PC-9 (cell line): Measurements from ENCODE around the gene JARID2. TPM values are rescaled to one million over a fixed set of nuclear protein-coding genes. Genes with fewer than 3 reads are reported as not detected.

Source experiments
- BruUV-seq: library from RNA; stranded (reverse); fragments of 400-500 nt; replicated peaks from 2 replicates; lab custom pipeline; 2021; lab: Mats Ljungman, UMichigan
- CTCF ChIA-PET: fragments of 300-600 bp; sonication (Branson Sonifier 250); formaldehyde crosslinking; loops from one replicate; lab custom pipeline; 2022; ENCODE audit warnings: antibody characterized with exemption; lab: Charles Lee
- POLR2A ChIA-PET: fragments of 300-600 bp; sonication (Branson Sonifier 250); formaldehyde crosslinking; loops from one replicate; lab custom pipeline; 2022; ENCODE audit warnings: antibody characterized with exemption; ENCODE audit not compliant: unreplicated experiment; lab: Charles Lee
- DNase-seq, 2 experiments: peaks; one replicate each; pipeline versions ENCODE4 v3.0.0 to v3.0.0-alpha.2; 2015 to 2022; ENCODE audit warnings: mixed read lengths in 1 of 2
- H2AFZ ChIP-seq: fragments of 200-600 bp; sonication (generic); 2 replicates; pipeline ENCODE4 v1.8.1; 2017; ENCODE audit warnings: antibody characterized with exemption
- H3F3A ChIP-seq: fragments of 200-600 bp; sonication (generic); 2 replicates; pipeline ENCODE4 v1.8.1; 2017; ENCODE audit warnings: antibody characterized with exemption, mild to moderate bottlenecking, low read depth; ENCODE audit not compliant: insufficient read depth
- H3K27ac ChIP-seq: fragments of 200-600 bp; sonication (generic); 2 replicates; pipeline ENCODE4 v1.6.1; 2016; ENCODE audit warnings: mixed run types
- H3K27me3 ChIP-seq: fragments of 200-600 bp; sonication (generic); 2 replicates; pipeline ENCODE4 v1.6.1; 2016; ENCODE audit warnings: low read depth, mixed run types; ENCODE audit not compliant: insufficient read depth
- H3K36me3 ChIP-seq: fragments of 200-600 bp; sonication (generic); 2 replicates; pipeline ENCODE4 v1.6.1; 2016; ENCODE audit warnings: low read depth, mixed run types
- H3K4me1 ChIP-seq: fragments of 200-600 bp; sonication (generic); replicated peaks from 2 replicates; pipeline ENCODE4 v1.6.1; 2016; ENCODE audit warnings: mixed run types; ENCODE audit not compliant: insufficient read depth
- H3K4me2 ChIP-seq: fragments of 200-600 bp; sonication (generic); 2 replicates; pipeline ENCODE4 v1.6.1; 2017; ENCODE audit warnings: mixed run types
- H3K4me3 ChIP-seq: fragments of 200-600 bp; sonication (generic); 2 replicates; pipeline ENCODE4 v1.6.1; 2016; ENCODE audit warnings: mixed run types
- H3K79me2 ChIP-seq: fragments of 200-600 bp; sonication (generic); 2 replicates; pipeline ENCODE4 v1.6.1; 2017; ENCODE audit warnings: low read depth, mixed run types
- H3K9me2 ChIP-seq: fragments of 200-600 bp; sonication (generic); 2 replicates; pipeline ENCODE4 v1.8.1; 2017; ENCODE audit warnings: mild to moderate bottlenecking; ENCODE audit not compliant: insufficient read depth
- H3K9me3 ChIP-seq: fragments of 200-600 bp; sonication (generic); 2 replicates; pipeline ENCODE4 v1.8.1; 2016; ENCODE audit warnings: low read depth; ENCODE audit not compliant: insufficient read depth
- H4K20me1 ChIP-seq: fragments of 200-600 bp; sonication (generic); 2 replicates; pipeline ENCODE4 v1.8.1; 2017; ENCODE audit not compliant: insufficient read depth
- EZH2 ChIP-seq: fragments of 200-600 bp; sonication (generic); IDR thresholded peaks from 2 replicates; pipeline ENCODE4 v1.8.0; 2017; ENCODE audit warnings: antibody characterized with exemption, low read depth
- intact Hi-C: fragments of 100-400 bp; cut with micrococcal nuclease; formaldehyde crosslinking; loops from one replicate; pipeline ENCODE4 v1.10.0; 2022; ENCODE audit not compliant: unreplicated experiment
- total RNA-seq: library from RNA; stranded (reverse); gene quantifications from 2 replicates; pipeline ENCODE4 v1.2.3, GENCODE V29; 2021
- TF ChIP-seq, protein P1 (sequence below): fragments of 200-600 bp; sonication (generic); conservative IDR thresholded peaks from 2 replicates; pipeline ENCODE4 v1.6.1; 2017; ENCODE audit warnings: mixed run types, antibody characterized with exemption, mild to moderate bottlenecking, moderate library complexity

Gene JARID2
- total RNA-seq, 1 experiment from 2014 or later, result 35.0 TPM

- no peak for DNase-seq
- H3K36me3 ChIP-seq, result no peaks in the 10 kb centered on the region; the same call in 1 of the 2 replicates
- no peaks in the 10 kb centered on the region for H3K9me2 ChIP-seq
- ChIA-PET POLR2A (no interaction called here), CTCF (no interaction called here)
- intact Hi-C loops, result no loop called here
- H3K27me3 ChIP-seq, result no peaks in the 10 kb centered on the region
- H3K4me1 ChIP-seq, result 0 out of 2 replicates have a peak, but pooled peaks cover 6% of the 10 kb centered on the region
- no peaks in the 10 kb centered on the region for H3K9me3 ChIP-seq
- H3K4me2 ChIP-seq, result no peak overlapping the region
- no peak for TF ChIP-seq EZH2
- TF ChIP-seq, protein P1, sequence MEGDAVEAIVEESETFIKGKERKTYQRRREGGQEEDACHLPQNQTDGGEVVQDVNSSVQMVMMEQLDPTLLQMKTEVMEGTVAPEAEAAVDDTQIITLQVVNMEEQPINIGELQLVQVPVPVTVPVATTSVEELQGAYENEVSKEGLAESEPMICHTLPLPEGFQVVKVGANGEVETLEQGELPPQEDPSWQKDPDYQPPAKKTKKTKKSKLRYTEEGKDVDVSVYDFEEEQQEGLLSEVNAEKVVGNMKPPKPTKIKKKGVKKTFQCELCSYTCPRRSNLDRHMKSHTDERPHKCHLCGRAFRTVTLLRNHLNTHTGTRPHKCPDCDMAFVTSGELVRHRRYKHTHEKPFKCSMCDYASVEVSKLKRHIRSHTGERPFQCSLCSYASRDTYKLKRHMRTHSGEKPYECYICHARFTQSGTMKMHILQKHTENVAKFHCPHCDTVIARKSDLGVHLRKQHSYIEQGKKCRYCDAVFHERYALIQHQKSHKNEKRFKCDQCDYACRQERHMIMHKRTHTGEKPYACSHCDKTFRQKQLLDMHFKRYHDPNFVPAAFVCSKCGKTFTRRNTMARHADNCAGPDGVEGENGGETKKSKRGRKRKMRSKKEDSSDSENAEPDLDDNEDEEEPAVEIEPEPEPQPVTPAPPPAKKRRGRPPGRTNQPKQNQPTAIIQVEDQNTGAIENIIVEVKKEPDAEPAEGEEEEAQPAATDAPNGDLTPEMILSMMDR, result no peak
- H2AFZ ChIP-seq, result no peak overlapping the region
- H3F3A ChIP-seq, result 0 out of 2 replicates have a peak, but pooled peaks cover under 1% of the 10 kb centered on the region
- no peak overlapping the region for H3K27ac ChIP-seq
- H3K4me3 ChIP-seq, result no peak overlapping the region
- H3K79me2 ChIP-seq, result peaks cover 100% of the 10 kb centered on the region
- BruUV-seq, result no TSS peak
- H4K20me1 ChIP-seq, result peaks cover 87% of the 10 kb centered on the region
Measured at GRCh38 chr6:15269619-15270018, 23.8 kb downstream of the JARID2 start.

GRCh38 chr6:15270402-15270801 is 24.5 kb downstream of the JARID2 start:
- CTCF ChIA-PET, result no interaction called here
- Histone ChIP-seq H4K20me1 (peaks cover 79% of the 10 kb centered on the region), H3K36me3 (no peaks in the 10 kb centered on the region; the same call in 1 of the 2 replicates), H3K9me2 (no peaks in the 10 kb centered on the region), H3K4me2 (no peak overlapping the region), H3K79me2 (peaks cover 99% of the 10 kb centered on the region), H3F3A (no peaks in the 10 kb centered on the region), H3K4me1 (no peaks in the 10 kb centered on the region), H3K27me3 (no peaks in the 10 kb centered on the region), H3K27ac (no peak overlapping the region), H2AFZ (no peak overlapping the region), H3K4me3 (no peak overlapping the region), H3K9me3 (no peaks in the 10 kb centered on the region)
- no peak for DNase-seq
- POLR2A ChIA-PET, result interaction anchor here (0.6 kb wide), 1 partner anchor 855 kb away, joined by 4 read pairs; no protein-coding TSS in a partner anchor
- TF ChIP-seq EZH2, result no peak
- TF ChIP-seq, protein P1, result no peak
- BruUV-seq, result no TSS peak
- intact Hi-C loops, result no loop called here

DNA sequence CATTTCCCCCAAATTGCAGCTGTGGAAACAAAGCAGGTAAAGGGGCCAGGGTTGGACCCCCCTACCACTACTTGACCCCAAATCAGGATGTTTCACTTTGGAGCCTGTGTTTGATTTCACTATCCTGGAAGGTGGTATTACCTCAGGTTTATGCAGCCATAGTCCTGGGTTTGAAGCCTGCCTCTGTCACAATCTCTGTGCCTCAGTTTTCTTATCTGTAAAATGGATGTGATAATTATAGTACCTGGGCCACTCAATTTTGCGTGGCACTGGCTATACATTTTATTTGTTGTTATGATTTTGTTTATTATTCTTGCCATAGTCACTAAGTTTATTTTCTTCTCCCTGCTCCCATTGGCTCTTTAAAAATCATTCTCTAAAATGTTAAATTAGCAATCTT is 26.7 kb downstream of the JARID2 start:
- Histone ChIP-seq H3K9me2 (no peaks in the 10 kb centered on the region), H3K27me3 (no peaks in the 10 kb centered on the region), H3F3A (no peaks in the 10 kb centered on the region), H3K36me3 (no peaks in the 10 kb centered on the region; the same call in 1 of the 2 replicates), H3K4me3 (no peak overlapping the region), H3K4me2 (no peak overlapping the region), H3K27ac (no peak overlapping the region), H2AFZ (no peak overlapping the region), H3K4me1 (no peaks in the 10 kb centered on the region), H3K79me2 (peaks cover 99% of the 10 kb centered on the region), H4K20me1 (peaks cover 64% of the 10 kb centered on the region), H3K9me3 (no peaks in the 10 kb centered on the region)
- POLR2A ChIA-PET, result no interaction called here
- CTCF ChIA-PET, result no interaction called here
- intact Hi-C loops, result no loop called here
- no peak for DNase-seq
- BruUV-seq, result no TSS peak
- TF ChIP-seq, protein P1, result no peak
- TF ChIP-seq EZH2, result no peak
